HG03025 (cell line): Measurements from ENCODE around the gene METTL25B.

Experiments used
- ATAC-seq: cut with Tn5 transposase; IDR thresholded peaks from one replicate; pipeline ENCODE4 v1.9.1; 2021; ENCODE audit warnings: mild to moderate bottlenecking, moderate library complexity; ENCODE audit not compliant: unreplicated experiment, low FRiP score

The METTL25B gene

DNA sequence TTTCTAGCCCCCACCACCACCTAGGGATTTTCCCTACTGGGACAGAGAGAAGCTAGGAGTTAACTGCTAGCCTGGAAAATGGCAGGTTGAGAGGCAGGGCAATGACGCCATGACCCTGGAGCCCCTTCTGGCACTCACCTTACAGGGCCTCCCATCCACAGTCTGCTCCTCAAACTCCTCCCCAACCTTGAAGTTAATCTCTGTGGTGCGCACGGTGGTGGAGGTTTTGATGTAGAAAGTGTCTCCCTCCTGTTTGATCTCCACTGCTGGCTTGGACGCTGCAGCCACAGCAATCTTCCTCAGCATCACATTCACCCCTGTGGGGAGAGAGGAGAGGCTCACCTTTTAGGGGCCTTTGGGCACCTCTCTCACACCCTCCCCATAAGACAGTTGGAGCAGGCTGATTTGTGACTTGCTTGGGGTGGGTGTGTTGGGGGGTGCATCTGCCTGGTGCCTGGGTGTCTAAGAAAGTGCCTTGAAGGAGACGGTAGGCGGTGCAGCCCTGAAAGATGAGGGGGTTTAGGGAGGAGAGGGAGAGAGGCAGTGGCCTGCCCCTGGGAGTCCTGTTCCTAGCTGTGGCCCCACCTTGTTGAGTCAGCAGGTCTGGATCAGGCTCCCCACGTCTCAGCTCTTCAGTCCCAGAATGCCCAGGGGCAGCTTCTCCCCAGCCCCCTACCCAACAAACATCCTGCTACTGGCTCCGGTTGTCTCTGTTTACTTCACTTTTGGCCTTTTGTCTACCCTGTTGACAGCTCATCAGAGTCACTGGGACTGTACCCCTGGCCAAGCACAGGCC is 27.3 kb upstream of the METTL25B start:
- ATAC-seq = no peak

GRCh38 chr1:156703336-156703735 is 24.9 kb upstream of the METTL25B start:
- ATAC-seq = no peak

DNA sequence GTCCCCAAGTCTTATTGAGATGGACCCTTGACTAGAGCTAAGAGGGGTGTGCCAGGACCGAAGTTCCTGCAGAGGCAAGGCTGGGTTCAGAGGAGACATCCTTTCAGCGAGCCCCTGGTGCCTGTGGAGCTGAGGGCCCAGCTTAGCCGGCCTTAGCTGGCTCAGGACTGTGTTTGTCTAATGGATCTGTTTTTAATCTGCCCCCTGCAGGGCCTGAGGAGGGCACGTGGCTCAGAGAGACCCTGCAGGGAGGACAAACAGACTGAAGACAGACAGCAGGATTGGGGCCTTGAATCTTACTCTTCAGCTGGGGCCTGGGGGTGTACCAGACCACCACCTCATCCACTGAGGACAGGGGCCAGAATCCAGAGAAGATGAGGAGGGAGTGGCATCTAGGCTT is 24.5 kb upstream of the METTL25B start:
- no peak for ATAC-seq

DNA sequence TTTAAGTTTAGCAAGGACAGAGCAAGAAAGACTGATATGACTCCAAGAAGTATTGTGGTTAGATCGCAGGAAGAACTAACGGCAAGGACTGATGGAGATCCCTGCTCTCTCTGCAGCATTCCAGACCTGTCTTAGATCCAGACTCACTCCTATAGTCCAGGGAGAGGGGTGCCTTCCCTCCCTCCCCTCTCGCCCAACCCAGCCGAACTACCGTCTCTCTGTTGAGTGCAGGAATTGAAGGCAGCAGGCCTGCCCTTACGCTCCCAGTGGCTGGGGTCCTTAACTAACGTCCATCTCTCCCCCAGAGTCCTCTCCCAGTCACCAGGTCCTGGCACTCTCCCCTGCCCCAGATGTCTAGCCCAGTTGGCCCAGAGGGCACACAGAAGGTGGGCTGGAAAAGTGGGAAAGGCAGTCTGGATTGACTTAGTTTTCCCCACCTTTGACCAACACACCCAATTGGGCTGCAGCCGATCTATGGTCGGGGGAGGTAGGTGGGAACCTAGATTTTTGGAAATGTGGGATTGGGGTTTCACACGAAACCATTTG is 24.0 kb upstream of the METTL25B start:
- ATAC-seq = no peak

- ATAC-seq = no peak
These were observed 23.3 kb upstream of the METTL25B start for GRCh38 chr1:156704930-156705320.

- ATAC-seq = no peak
These were observed 22.9 kb upstream of the METTL25B start, which contains the start of gene CRABP2 for GRCh38 chr1:156705321-156705917. Gene CRABP2, minus strand, starts transcription at chr1:156705583. Its CDS starts 137 bp downstream, at chr1:156705446.

DNA sequence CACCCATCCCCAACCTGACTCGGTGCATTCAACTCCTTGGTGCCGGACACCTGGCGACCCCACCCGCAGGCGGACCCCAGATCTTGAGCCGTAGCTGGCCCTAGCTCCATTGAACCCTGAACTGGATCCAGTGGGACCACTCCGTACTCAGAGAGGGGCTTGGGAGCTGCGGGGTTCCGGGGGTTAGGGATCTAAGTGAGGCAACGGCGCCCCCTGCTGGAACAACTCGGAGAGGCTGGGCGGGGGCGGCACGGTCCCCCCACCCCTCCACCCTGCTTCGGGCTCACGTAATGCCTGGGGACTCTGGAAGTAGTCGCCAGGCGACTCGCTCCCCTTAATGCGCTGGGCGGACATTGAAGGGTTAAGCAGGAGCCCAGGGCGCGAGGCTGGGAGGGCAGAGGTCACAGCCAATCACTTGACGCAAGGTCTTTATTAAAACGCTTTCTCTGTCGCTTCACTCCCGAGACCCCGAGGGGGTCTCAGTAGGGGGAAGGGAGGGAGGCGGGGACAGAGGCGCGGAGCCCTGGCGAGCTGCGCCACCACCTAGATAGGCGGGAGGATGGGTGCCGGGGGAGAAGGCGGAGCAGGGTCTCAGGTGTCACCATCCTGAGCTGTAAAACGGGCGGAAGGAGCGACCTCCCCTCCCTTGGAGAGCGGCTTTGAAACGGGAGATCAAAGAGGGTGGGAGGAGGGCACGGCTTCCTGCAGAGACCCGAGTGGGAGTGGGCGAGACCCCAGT is 22.2 kb upstream of the METTL25B start:
- no peak for ATAC-seq

DNA sequence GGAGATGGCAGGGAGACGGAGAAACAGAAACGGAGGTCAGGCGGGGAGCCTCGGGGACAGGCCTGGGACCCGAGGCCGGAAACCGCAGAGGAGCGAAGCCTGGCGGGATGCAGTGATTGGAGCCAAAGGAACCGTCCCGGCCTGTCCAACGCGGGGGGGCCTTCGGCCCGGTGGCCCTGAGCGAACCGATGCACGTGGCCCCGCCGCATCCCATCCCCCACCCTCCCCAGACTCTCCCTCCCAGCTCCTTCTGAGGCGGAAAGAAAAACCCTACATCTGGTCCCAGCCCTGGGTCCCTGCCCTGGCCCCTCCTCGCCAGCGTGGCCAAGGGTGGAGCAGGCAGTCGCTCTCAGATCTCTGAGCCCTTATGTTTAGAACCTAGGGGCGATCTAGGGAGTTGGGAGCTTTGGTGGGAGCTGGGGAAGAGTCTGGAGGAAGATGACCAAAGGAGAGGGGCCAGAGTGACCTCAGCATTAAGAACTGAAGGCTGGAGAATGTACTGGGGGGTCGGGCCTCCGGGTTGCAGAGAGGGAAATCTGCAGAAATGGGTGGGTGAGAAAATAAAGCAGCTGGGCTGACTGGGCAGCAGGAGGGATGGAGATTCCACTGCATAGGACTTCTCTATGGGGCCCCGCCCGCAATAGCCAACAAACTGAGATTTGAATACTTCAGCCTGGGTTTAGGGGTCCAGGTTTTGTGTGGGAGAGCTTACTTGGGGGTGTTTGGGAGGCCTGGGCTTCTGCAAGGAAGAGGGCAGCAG is 21.4 kb upstream of the METTL25B start:
- no peak for ATAC-seq

GRCh38 chr1:156707417-156708217 is 20.7 kb upstream of the METTL25B start:
- ATAC-seq = no peak

DNA sequence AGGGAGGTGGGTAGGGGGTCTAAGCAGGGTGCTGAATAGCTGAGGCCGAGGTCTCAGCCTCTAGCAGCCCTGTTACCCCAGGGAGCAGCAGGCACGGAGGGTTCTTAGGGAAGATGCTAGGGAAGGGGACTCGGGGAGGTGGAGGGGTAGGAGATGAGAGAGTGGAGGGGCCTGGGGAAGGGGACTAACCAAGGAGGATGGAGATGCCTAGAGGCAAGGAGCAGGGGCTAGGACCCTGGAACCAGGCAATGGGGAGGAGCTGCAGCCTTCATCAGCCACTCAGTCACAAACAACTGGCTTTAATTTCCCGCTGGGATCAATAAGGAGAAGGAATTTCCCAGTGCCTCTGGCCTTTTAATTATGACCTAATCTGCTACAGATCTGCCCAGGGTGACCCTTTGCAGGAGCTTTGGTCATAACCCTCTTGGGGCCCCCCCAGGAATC is 20.0 kb upstream of the METTL25B start:
- ATAC-seq = no peak

DNA sequence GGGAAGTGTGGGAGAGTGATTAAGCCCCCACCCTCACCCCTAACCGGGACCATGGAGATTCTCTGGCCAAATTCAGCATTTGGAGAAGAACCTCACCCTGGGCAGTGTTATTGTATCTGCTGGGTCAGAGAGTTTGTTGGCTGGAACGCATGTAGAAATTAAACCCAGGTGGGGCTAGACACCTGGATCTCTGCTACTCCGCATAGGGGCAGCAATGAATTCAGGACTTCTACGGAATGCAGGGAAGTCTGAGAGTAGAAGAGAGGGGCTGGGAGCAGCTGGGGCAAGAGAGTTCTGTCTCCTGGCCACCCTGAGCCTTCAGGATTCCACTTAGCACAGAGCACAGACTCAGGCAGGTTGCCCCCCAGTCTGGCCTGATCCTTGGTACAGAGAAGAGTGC is 19.2 kb upstream of the METTL25B start:
- ATAC-seq = no peak

GRCh38 chr1:156709757-156710489 is 18.3 kb upstream of the METTL25B start:
- ATAC-seq = no peak

GRCh38 chr1:156711011-156711817 is 17.1 kb upstream of the METTL25B start:
- ATAC-seq = no peak

DNA sequence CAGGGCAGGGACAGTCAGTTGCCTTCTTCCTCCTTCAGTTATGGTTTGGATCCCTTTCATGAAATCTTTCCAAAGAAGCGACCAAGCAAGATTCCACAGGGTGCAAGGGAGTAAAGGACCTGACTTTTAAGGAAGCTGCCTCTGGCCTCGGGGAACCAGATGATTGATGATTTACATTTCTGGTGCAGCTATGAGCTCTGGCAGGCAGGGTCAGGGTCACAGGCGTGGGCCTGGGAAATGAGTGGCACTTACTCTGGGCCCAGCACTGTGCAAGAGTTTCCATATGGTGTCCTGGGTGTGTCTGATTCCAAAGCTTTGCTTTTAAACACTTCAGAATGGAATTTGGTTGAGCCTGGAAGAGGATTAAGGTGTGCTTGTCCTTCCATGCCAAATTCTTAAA is 15.6 kb upstream of the METTL25B start:
- no peak for ATAC-seq

GRCh38 chr1:156714830-156715229 is 13.4 kb upstream of the METTL25B start:
- no peak for ATAC-seq

DNA sequence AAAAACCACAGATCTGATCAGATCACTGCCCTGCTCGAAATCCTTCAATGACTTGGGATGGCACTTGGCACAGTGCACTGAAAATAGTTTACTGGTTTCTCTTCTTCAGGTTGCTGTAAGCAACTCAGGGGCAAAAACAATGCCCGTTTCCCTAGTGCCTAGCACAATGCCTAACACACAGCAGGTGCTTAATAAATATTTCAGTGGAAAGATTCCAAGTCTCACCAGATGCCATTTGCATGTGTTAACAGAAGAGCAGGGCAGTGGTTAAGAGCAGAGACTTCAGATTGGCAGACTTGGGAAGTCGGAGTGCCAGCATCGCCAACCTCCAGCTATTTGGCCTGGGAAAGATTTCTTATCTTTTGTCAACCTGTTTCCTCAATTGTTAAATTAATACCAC is 10.9 kb upstream of the METTL25B start:
- no peak for ATAC-seq

- ATAC-seq = no peak
These were observed 7.1 kb upstream of the METTL25B start for GRCh38 chr1:156721131-156721530.

GRCh38 chr1:156721535-156721934 is 6.7 kb upstream of the METTL25B start:
- no peak for ATAC-seq
